ENCODE measurements around the gene SSX7. TPM values are rescaled to one million over a fixed set of nuclear protein-coding genes. Genes with fewer than 3 reads are reported as not detected.
"Not testable (repeated sequence)": the region's sequence is repeated elsewhere in the genome, so short reads cannot be mapped to it uniquely, and the experiment has no call there.

Gene SSX7, protein sequence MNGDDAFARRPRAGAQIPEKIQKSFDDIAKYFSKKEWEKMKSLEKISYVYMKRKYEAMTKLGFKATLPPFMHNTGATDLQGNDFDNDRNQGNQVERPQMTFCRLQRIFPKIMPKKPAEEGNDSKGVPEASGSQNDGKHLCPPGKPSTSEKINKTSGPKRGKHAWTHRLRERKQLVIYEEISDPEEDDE
- total RNA-seq: not detected

GRCh38 chrX:52654800-52655199 is at the start of gene SSX7:
Gene SSX7 (minus strand): TSS chrX:52654900. CDS start chrX:52653472, 1,428 bp downstream.
- DNase-seq (ENCODE audit: low spot score): not testable (repeated sequence)

- DNase-seq (ENCODE audit: low spot score): not testable (repeated sequence)
These were observed 37.3 kb upstream of the SSX7 start for GRCh38 chrX:52692034-52692433.

DNA sequence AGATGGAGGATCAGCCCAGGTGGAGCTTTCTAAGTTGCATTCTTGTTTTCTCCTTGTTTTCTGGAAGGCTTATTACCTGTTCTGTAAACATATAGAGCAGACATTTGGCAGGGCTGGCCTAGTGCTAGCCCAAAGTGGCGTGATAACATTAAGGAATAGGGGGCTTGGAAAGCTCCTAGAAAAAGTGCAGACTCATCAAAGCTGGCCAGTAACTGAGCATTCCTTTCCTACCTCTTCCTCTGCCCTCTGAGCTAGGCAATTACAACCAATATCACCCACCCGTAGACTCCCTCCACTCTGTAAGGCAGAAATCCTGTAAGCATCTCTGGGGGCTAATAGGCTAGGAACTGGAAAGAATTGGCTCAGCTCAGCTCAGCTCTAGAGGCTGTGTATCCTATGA is 7.5 kb upstream of the SSX7 start:
- not testable (repeated sequence) for DNase-seq (ENCODE audit: low spot score)

GRCh38 chrX:52655475-52655874 is 775 bp upstream of the SSX7 start:
- not testable (repeated sequence) for DNase-seq (ENCODE audit: low spot score)

DNA sequence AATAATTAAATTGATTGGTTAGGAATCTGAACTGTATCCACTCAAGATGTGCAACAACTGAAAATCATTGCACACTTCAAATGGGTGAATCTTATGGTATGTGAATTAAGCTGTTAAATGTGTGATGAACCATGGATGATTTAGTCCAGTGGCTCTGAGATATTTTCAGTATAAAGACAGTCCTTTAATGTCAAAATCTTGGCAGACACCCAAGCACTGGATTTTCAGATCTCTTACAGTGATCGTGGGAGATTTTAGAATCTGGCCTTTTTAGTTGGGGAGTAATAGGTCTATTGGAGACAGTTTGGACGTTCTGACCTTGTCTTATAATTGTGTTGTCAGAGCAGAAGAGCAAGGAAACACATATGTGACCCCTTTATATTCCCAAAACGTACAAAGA is 4.0 kb downstream of the SSX7 start:
- DNase-seq (ENCODE audit: low spot score): not testable (repeated sequence)

DNA sequence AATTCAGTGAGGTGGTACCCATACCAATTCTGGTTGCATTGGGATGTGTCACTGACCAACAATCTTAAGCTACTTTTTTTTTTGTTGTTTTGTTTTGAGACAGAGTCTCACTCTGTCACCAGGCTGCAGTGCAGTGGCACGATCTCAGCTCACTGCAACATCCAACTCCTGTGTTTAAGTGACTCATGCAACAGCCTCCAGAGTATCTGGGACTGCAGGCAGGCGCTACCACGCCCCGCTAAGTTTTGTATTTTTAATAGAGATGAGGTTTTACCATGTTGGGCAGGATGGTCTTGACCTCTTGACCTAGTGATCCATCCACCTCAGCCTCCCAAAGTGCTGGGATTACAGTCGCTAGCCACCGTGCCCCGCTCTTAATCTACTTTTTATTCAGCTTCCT is 5.7 kb downstream of the SSX7 start:
- DNase-seq (ENCODE audit: low spot score): not testable (repeated sequence)

- not testable (repeated sequence) for DNase-seq (ENCODE audit: low spot score)
These were observed 26.2 kb downstream of the SSX7 start for GRCh38 chrX:52628483-52628882.

DNA sequence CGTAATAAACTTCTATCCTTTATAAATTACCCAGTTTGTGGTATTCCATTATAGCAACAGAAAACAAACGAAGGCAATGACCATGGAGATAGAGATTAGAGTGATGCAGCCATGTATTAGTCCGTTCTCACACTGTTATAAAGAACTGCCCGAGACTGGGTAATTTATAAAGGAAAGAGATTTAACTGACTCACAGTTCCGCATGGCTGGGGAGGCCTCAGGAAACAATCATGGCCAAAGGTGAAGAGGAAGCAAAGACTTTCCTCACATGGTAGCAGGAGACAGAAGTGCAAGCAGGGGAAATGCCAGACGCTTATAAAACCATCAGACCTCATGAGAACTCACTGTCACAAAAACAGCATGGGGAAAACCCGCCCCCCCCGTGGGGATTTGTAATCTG is 34.0 kb downstream of the SSX7 start:
- DNase-seq (ENCODE audit: low spot score): not testable (repeated sequence)

GRCh38 chrX:52608961-52609360 is 45.7 kb downstream of the SSX7 start:
- no peak for DNase-seq (ENCODE audit: low spot score)

DNA sequence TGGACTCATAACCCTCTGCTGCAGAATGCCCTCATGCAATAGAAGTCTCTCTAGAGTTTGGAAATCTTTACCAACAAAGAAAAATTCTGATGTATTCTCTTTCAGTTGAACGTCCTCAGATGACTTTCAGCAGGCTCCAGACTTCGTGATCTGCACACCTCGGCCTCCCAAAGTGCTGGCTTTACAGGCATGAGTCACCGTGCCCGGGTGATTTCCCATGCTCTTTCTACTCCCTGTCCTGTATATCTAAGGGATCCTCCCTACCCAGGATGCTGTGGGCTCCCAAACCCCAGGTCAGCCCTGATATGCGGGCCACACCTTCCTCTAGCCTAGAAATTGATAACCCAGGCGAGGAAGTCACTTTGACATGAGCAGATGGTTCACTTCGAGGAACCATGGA is 51.5 kb downstream of the SSX7 start:
- DNase-seq (ENCODE audit: low spot score): not testable (repeated sequence)

DNA sequence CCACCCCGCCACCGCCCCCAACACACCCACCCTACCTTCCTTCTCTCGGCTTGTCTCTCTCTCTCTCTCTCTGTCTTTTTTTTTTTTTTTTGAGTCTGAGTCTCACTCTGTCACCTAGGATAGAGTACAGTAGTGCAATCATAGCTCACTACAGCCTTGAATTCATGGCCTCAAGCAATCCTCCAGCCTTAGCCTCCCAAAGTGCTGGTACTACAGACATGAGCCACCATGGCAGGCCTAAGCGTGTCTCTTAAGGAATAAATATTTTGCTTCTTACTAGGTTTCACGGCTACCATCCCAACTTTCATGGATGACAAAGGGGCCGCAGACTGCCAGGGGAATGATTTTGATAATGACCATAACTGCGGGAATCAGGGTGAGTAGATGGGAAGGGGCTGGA is 55.8 kb downstream of the SSX7 start:
- DNase-seq (ENCODE audit: low spot score): no peak

DNA sequence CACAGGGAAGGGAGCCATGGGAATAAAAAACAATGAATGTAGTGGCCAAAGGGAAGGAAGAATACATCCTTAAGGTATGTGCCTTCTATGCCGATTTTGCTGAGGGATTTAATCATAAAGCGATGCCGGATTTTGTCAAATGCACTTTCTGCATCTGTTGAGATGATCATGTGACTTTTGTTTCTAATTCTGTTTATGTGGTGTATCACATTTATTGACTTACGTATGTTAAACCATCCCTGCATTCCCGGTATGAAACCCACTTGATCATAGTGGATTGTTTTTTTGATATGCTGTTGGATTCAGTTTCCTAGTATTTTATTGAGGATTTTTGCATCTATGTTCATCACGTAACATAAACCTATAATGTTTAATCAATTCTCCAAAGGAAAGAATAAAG is 60.0 kb downstream of the SSX7 start:
- DNase-seq (ENCODE audit: low spot score): no peak

Other genes starting within 250 kb of the SSX7 start
- gene XAGE1A, start 159.1 kb downstream of the SSX7 start, total RNA-seq: not detected
- not detected for gene XAGE1B, start 137.8 kb downstream of the SSX7 start, total RNA-seq
- not detected for gene SSX2, start 52.3 kb upstream of the SSX7 start, total RNA-seq
- gene SSX2B, start 96.4 kb upstream of the SSX7 start, total RNA-seq: not detected
- not detected for gene SPANXN5, start 142.5 kb upstream of the SSX7 start, total RNA-seq
- not detected for gene XAGE5, start 156.4 kb upstream of the SSX7 start, total RNA-seq
- not detected for gene XAGE3, start 213.2 kb upstream of the SSX7 start, total RNA-seq
- 34.3 TPM for gene FAM156B, start 242.4 kb upstream of the SSX7 start, total RNA-seq